22Rv1 (cell line): ENCODE data around the gene ACYP2.
A peak's percentile ranks its signal among the peaks of the same experiment; 100 is the strongest.

Experiments used
- H3K27ac ChIP-seq: fragments of 450-650 bp; 2 replicates; pipeline ENCODE4 v1.5.1; 2017
- CTCF ChIP-seq: fragments of 450-650 bp; IDR thresholded peaks from 2 replicates; pipeline ENCODE4 v1.5.1; 2017; ENCODE audit warnings: mild to moderate bottlenecking
- ZFX ChIP-seq: fragments of 450-650 bp; IDR thresholded peaks from 2 replicates; pipeline ENCODE4 v1.6.1; 2017; ENCODE audit warnings: antibody characterized with exemption, borderline replicate concordance

The ACYP2 gene

DNA sequence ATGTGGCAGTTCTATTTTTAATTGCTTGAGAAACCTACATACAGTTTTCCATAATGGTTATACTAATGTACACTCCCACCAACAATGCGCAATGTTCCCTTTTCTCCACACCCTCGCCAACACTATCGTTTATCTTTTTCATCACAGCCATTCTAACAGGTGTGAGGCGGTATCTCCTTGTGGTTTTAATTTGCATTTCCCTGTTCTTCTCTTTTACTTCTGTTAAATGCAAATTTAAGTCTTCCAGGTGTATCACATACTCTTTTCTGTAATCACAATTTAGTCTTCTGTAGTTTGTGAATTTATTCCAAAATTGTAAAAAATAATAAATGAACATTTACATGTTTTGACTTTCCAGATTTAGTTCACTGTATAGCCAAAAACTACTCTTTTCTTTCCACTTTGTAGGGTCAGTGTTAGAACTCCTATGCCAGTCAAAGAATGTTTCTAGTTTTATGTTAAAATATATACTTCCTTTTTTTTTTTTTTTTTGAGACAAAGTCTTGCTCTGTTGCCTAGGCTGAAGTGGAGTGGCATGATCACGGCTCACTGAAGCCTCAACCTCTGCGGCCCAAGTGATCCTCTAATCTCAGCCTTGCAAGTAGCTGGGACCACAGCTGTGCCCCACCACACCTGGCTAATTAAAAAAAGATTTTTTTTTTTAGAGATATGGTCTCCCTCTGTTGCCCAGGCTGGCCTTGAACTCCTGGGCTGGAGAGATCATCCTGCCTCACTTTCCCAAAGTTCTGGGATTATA is 15.4 kb upstream of the ACYP2 start:
- no peak overlapping the region for H3K27ac ChIP-seq
- TF ChIP-seq ZFX (no peak), CTCF (no peak)

DNA sequence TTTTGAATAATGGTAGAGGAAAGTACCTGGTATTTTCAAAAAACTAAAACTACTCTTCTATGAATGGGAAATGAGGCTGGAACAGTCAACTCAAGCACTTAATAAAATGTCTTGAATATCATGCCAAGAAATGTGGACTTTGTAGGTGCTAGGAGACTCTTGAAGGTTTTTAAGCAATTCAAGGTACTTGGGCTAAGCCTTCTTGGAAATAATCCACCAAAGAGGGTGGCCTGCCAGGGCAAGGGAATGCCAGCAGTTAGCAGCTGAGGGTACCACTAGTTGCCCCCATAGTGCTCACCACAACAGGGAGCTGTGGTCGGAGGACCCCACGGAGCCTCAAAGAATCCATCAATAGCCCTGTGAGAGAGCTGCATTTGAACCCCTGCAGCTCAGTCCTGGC is 14.6 kb upstream of the ACYP2 start:
- TF ChIP-seq CTCF: no peak
- TF ChIP-seq ZFX: no peak
- H3K27ac ChIP-seq: no peak overlapping the region

GRCh38 chr2:54103454-54104314 is 11.7 kb upstream of the ACYP2 start:
- no peak overlapping the region for H3K27ac ChIP-seq

GRCh38 chr2:54106631-54107454 is 8.6 kb upstream of the ACYP2 start:
- no peak overlapping the region for H3K27ac ChIP-seq
- TF ChIP-seq ZFX (no peak), CTCF (peak; percentile 70)

More at GRCh38 chr2:54103454-54104314, 11.7 kb upstream of the ACYP2 start:
- TF ChIP-seq CTCF: no peak
- TF ChIP-seq ZFX: no peak

- TF ChIP-seq ZFX: no peak
- TF ChIP-seq CTCF: no peak
- no peak overlapping the region for H3K27ac ChIP-seq
These were observed 8.0 kb upstream of the ACYP2 start for GRCh38 chr2:54107455-54107764.

GRCh38 chr2:54107903-54108615 is 7.4 kb upstream of the ACYP2 start:
- H3K27ac ChIP-seq: no peak overlapping the region
- TF ChIP-seq ZFX: no peak
- TF ChIP-seq CTCF: no peak
